Stimulated activated CD4-positive, alpha-beta T cell treated with anti-CD3 and anti-CD28 coated beads, Interleukin-4, amount 100 ng/mL, for 24 hours (primary cell): ENCODE measurements around the gene CORO2B.
"Not testable (repeated sequence)": the region's sequence is repeated elsewhere in the genome, so short reads cannot be mapped to it uniquely, and the experiment has no call there.

ENCODE experiments used
- DNase-seq: peaks from one replicate; pipeline ENCODE4 v3.0.0-alpha.2; 2020

CORO2B gene

GRCh38 chr15:68679961-68680371, 101.2 kb downstream of the CORO2B start:
- no peak for DNase-seq

- not testable (repeated sequence) for DNase-seq
Measured at GRCh38 chr15:68680756-68681155, 102.0 kb downstream of the CORO2B start.

GRCh38 chr15:68681836-68682235, 103.0 kb downstream of the CORO2B start:
- no peak for DNase-seq

- DNase-seq: no peak
Measured at GRCh38 chr15:68682330-68682729, 103.5 kb downstream of the CORO2B start.

- DNase-seq: no peak
Measured at GRCh38 chr15:68683026-68683425, 104.2 kb downstream of the CORO2B start.

- no peak for DNase-seq
Measured at GRCh38 chr15:68683551-68683950, 104.8 kb downstream of the CORO2B start.

GRCh38 chr15:68684476-68684875, 105.7 kb downstream of the CORO2B start:
- no peak for DNase-seq

GRCh38 chr15:68687136-68687735, 108.4 kb downstream of the CORO2B start:
- DNase-seq: no peak

- no peak for DNase-seq
Measured at GRCh38 chr15:68691705-68692104, 112.9 kb downstream of the CORO2B start.

GRCh38 chr15:68693071-68693470, 114.3 kb downstream of the CORO2B start:
- DNase-seq: no peak

GRCh38 chr15:68694111-68694510, 115.3 kb downstream of the CORO2B start:
- no peak for DNase-seq

GRCh38 chr15:68695061-68695595, 116.3 kb downstream of the CORO2B start:
- DNase-seq: no peak

- DNase-seq: no peak
Measured at GRCh38 chr15:68696414-68697363, 117.9 kb downstream of the CORO2B start.

- no peak for DNase-seq
Measured at GRCh38 chr15:68697711-68698690, 119.2 kb downstream of the CORO2B start.

- no peak for DNase-seq
Measured at GRCh38 chr15:68698708-68699107, 119.9 kb downstream of the CORO2B start.

GRCh38 chr15:68699124-68699880, 120.5 kb downstream of the CORO2B start:
- no peak for DNase-seq

- DNase-seq: no peak
Measured at GRCh38 chr15:68699881-68700454, 121.2 kb downstream of the CORO2B start.

- no peak for DNase-seq
Measured at GRCh38 chr15:68700455-68701123, 121.8 kb downstream of the CORO2B start.

GRCh38 chr15:68701886-68702285, 123.1 kb downstream of the CORO2B start:
- no peak for DNase-seq

- no peak for DNase-seq
Measured at GRCh38 chr15:68704496-68705021, 125.8 kb downstream of the CORO2B start.

GRCh38 chr15:68706256-68706655, 127.5 kb downstream of the CORO2B start:
- no peak for DNase-seq
